ENCODE measurements around the gene ZSCAN21. TPM values are rescaled to one million over a fixed set of nuclear protein-coding genes. Genes with fewer than 3 reads are reported as not detected.

Gene ZSCAN21
- total and polyA plus RNA-seq, 2 donors (not counting 3 experiments of a cell fraction or from before 2014, with no cell fraction given) = 7.4 to 7.7 TPM

DNA sequence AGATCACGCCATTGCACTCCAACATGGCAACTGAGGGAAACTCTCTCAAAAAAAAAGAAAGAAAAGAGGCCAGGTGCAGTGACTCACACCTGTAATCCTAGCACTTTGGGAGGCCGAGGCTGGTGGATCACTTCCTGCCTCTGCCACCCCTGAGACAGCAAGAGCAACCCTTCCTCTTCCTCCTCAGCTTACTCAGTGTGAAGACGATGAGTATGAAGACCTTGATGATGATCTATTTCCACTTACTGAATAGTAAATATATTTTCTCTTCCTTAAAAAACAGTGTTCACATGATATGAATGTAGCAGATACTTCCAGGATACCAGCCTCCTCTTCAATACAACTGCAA lies 36.3 kb upstream of the ZSCAN21 start:
- Histone ChIP-seq H3K4me1 (ENCODE audit: control insufficient read depth, extremely low read depth, insufficient read depth, low read length) (peaks cover 12% of the 10 kb centered on the region), H3K27ac (ENCODE audit: insufficient read depth, low read depth, low read length) (no peak overlapping the region), H3K9me3 (replicated peaks; ENCODE audit: control insufficient read depth, insufficient read depth, low read length) (no peaks in the 10 kb centered on the region), H2AFZ (ENCODE audit: low read depth, low read length) (no peak overlapping the region), H3K36me3 (ENCODE audit: control insufficient read depth in 2 of 2, extremely low read depth in 1 of 2, insufficient read depth in 2 of 2, low read length in 2 of 2) (no peaks in the 10 kb centered on the region), H3K79me2 (ENCODE audit: control insufficient read depth, insufficient read depth, low read length) (peaks cover 26% of the 10 kb centered on the region), H4K20me1 (replicated peaks; ENCODE audit: control insufficient read depth, extremely low read depth, insufficient read depth, low read length) (no peaks in the 10 kb centered on the region), H3K4me3 (replicated peaks in 1 of 3; ENCODE audit: insufficient read depth in 1 of 3, low read depth in 1 of 3, low read length in 3 of 3) (no peak overlapping the region), H3K4me2 (ENCODE audit: insufficient read depth, low read length) (no peak overlapping the region), H3K9me1 (replicated peaks; ENCODE audit: control insufficient read depth, extremely low read depth, insufficient read depth, low read length) (no peaks in the 10 kb centered on the region), H3K9ac (replicated peaks; ENCODE audit: extremely low read depth, insufficient read depth, low read length) (no peak overlapping the region), H3K27me3 (ENCODE audit: control insufficient read depth in 2 of 2, insufficient read depth in 2 of 2, low read length in 2 of 2) (no peaks in the 10 kb centered on the region)
- POLR2A ChIA-PET = no interaction called here
- DNase-seq (ENCODE audit: low read depth, low spot score) (no peak), FAIRE-seq (no peak)
- dilution Hi-C loops (cut with MboI; ENCODE audit: extremely low pct_ligation_motif_present, low sequenced_read_pairs) = no loop called here
- TF ChIP-seq FOS (IDR thresholded peaks at IDR 0.05; ENCODE audit: borderline replicate concordance, insufficient read depth, low read length) = no peak
- TF ChIP-seq POLR2A (IDR thresholded peaks at IDR 0.05; ENCODE audit: low read depth, low read length) = no peak
- no peak for TF ChIP-seq MYC (IDR thresholded peaks at IDR 0.05; ENCODE audit: low read depth, low read length)
- TF ChIP-seq, protein P1, sequence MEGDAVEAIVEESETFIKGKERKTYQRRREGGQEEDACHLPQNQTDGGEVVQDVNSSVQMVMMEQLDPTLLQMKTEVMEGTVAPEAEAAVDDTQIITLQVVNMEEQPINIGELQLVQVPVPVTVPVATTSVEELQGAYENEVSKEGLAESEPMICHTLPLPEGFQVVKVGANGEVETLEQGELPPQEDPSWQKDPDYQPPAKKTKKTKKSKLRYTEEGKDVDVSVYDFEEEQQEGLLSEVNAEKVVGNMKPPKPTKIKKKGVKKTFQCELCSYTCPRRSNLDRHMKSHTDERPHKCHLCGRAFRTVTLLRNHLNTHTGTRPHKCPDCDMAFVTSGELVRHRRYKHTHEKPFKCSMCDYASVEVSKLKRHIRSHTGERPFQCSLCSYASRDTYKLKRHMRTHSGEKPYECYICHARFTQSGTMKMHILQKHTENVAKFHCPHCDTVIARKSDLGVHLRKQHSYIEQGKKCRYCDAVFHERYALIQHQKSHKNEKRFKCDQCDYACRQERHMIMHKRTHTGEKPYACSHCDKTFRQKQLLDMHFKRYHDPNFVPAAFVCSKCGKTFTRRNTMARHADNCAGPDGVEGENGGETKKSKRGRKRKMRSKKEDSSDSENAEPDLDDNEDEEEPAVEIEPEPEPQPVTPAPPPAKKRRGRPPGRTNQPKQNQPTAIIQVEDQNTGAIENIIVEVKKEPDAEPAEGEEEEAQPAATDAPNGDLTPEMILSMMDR (IDR thresholded peaks at IDR 0.05; ENCODE audit: extremely low read depth in 1 of 2, insufficient read depth in 1 of 2, low read depth in 1 of 2, low read length in 2 of 2) = no peak
- TF ChIP-seq, protein P2, sequence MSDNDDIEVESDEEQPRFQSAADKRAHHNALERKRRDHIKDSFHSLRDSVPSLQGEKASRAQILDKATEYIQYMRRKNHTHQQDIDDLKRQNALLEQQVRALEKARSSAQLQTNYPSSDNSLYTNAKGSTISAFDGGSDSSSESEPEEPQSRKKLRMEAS (IDR thresholded peaks at IDR 0.05; ENCODE audit: insufficient read depth, insufficient read length) = no peak
- TF ChIP-seq EZH2 (IDR thresholded peaks at IDR 0.05; ENCODE audit: borderline replicate concordance, low read depth, low read length, severe bottlenecking) = no peak
- TF ChIP-seq GATA2 (IDR thresholded peaks at IDR 0.05; ENCODE audit: insufficient read depth, insufficient read length, low read depth, low read length) = no peak
- TF ChIP-seq JUN (IDR thresholded peaks at IDR 0.05; ENCODE audit: borderline replicate concordance, insufficient read depth, insufficient read length, low read depth) = no peak
- no peak for TF ChIP-seq POLR2AphosphoS5 (IDR thresholded peaks at IDR 0.05; ENCODE audit: insufficient read depth, low read depth, low read length)
- no TSS peak for BruUV-seq (replicated peaks)
- CTCF ChIA-PET = interaction anchor here (1.5 kb wide), 1 partner anchor 19 kb away, joined by 3 read pairs; no protein-coding TSS in a partner anchor
- intact Hi-C loops (cut with micrococcal nuclease) = no loop called here
